ENCODE measurements around the gene UACA.

DNA sequence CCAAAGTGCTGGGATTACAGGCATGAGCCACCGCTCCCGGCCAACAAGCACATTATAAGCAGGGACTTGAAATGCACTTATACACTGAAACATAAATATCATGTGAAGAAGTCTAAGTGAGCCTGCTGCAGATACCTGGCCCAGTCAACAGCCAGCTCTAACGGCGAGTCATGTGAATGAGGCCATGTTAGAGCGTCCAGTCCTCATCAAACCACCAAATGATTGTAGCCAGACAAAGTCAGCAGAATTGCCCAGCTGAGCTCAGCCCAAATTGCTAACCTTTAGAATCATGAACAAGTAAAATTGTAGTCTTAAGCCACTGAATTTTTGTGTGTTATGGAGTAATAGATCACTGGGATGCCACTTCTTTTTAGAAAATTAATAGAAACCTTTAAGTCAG lies 37.8 kb upstream of the UACA start:
- TF ChIP-seq SPI1 (IDR thresholded peaks at IDR 0.05; ENCODE audit: borderline replicate concordance, low read depth) (no peak), POLR2AphosphoS5 (IDR thresholded peaks at IDR 0.05; ENCODE audit: low read depth) (no peak)
- TF ChIP-seq, protein P1, sequence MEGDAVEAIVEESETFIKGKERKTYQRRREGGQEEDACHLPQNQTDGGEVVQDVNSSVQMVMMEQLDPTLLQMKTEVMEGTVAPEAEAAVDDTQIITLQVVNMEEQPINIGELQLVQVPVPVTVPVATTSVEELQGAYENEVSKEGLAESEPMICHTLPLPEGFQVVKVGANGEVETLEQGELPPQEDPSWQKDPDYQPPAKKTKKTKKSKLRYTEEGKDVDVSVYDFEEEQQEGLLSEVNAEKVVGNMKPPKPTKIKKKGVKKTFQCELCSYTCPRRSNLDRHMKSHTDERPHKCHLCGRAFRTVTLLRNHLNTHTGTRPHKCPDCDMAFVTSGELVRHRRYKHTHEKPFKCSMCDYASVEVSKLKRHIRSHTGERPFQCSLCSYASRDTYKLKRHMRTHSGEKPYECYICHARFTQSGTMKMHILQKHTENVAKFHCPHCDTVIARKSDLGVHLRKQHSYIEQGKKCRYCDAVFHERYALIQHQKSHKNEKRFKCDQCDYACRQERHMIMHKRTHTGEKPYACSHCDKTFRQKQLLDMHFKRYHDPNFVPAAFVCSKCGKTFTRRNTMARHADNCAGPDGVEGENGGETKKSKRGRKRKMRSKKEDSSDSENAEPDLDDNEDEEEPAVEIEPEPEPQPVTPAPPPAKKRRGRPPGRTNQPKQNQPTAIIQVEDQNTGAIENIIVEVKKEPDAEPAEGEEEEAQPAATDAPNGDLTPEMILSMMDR (IDR thresholded peaks at IDR 0.05; ENCODE audit: insufficient read depth, low read length): no peak
